Keratinocyte (primary cell): ENCODE results near the gene CD99L2. TPM values are rescaled to one million over a fixed set of nuclear protein-coding genes. Genes with fewer than 3 reads are reported as not detected.

Experiments used
- DNase-seq: peaks from one replicate; pipeline ENCODE4 v3.0.0-alpha.2; 2011; ENCODE audit warnings: low read depth, missing footprints, low spot score
- FAIRE-seq: peaks from 2 replicates; lab custom pipeline; 2011; peaks lifted over from hg19 to GRCh38; lab: Jason Lieb, UNC
- H2AFZ ChIP-seq: 2 replicates; pipeline ENCODE4 v1.6.0; 2012; ENCODE audit warnings: low read length, control low read depth, inconsistent platforms; ENCODE audit not compliant: control insufficient read depth
- H3K27ac ChIP-seq: 2 replicates; pipeline ENCODE4 v1.5.1; 2011; ENCODE audit warnings: low read length; ENCODE audit not compliant: control insufficient read depth, insufficient read depth
- H3K27me3 ChIP-seq: 3 replicates; pipeline ENCODE4 v1.6.0; 2011; ENCODE audit warnings: low read length; ENCODE audit not compliant: control insufficient read depth, insufficient read depth; ENCODE audit errors: extremely low read depth
- H3K36me3 ChIP-seq, 2 experiments: 2 replicates in 1 of 2; 3 replicates in 1 of 2; pipeline ENCODE4 v1.5.1; 2011; ENCODE audit warnings: low read length in 2 of 2, mild to moderate bottlenecking in 1 of 2; ENCODE audit not compliant: control insufficient read depth in 2 of 2, insufficient read depth in 2 of 2; ENCODE audit errors: extremely low read depth in 1 of 2
- H3K4me1 ChIP-seq: 3 replicates; pipeline ENCODE4 v1.5.1; 2011; ENCODE audit warnings: low read length; ENCODE audit not compliant: control insufficient read depth, insufficient read depth; ENCODE audit errors: extremely low read depth
- H3K4me2 ChIP-seq: 3 replicates; pipeline ENCODE4 v1.6.0; 2011; ENCODE audit warnings: low read depth, low read length; ENCODE audit not compliant: control insufficient read depth, insufficient read depth; ENCODE audit errors: extremely low read depth
- H3K4me3 ChIP-seq, 3 experiments: fragments of 200-600 bp in 1 of 3; sonication (generic) in 1 of 3; 2 replicates in 2 of 3; 3 replicates in 1 of 3; pipeline ENCODE4 v1.5.1; 2011 to 2016; ENCODE audit warnings: low read length in 3 of 3, mild to moderate bottlenecking in 3 of 3, control low read depth in 2 of 3, inconsistent platforms in 1 of 3, low read depth in 1 of 3, mixed read lengths in 1 of 3, mixed run types in 1 of 3, moderate library complexity in 1 of 3; ENCODE audit not compliant: control insufficient read depth in 2 of 3, insufficient read depth in 2 of 3; ENCODE audit errors: extremely low read depth in 1 of 3
- H3K79me2 ChIP-seq: 2 replicates; pipeline ENCODE4 v1.6.0; 2012; ENCODE audit warnings: low read length; ENCODE audit not compliant: control insufficient read depth, insufficient read depth
- H3K9ac ChIP-seq: 3 replicates; pipeline ENCODE4 v1.6.0; 2011; ENCODE audit warnings: low read length; ENCODE audit not compliant: control insufficient read depth, insufficient read depth; ENCODE audit errors: extremely low read depth
- H3K9me1 ChIP-seq: 3 replicates; pipeline ENCODE4 v1.6.0; 2011; ENCODE audit warnings: low read length; ENCODE audit not compliant: control insufficient read depth, insufficient read depth; ENCODE audit errors: extremely low read depth
- H3K9me3 ChIP-seq: 2 replicates; pipeline ENCODE4 v1.5.1; 2012; ENCODE audit warnings: low read depth, low read length; ENCODE audit not compliant: control insufficient read depth
- H4K20me1 ChIP-seq: 3 replicates; pipeline ENCODE4 v1.6.0; 2011; ENCODE audit warnings: low read length; ENCODE audit not compliant: control insufficient read depth, insufficient read depth; ENCODE audit errors: extremely low read depth
- CTCF ChIP-seq, 3 experiments: IDR thresholded peaks in 1 of 3; conservative IDR thresholded peaks in 1 of 3; optimal IDR thresholded peaks in 1 of 3; 2 replicates in 2 of 3; 3 replicates in 1 of 3; pipeline versions ENCODE3 to v1.5.1; 2011; ENCODE audit warnings: low read length in 3 of 3, mild to moderate bottlenecking in 3 of 3, moderate library complexity in 2 of 3, control low read depth in 1 of 3, inconsistent platforms in 1 of 3; ENCODE audit not compliant: insufficient read depth in 2 of 3; ENCODE audit errors: extremely low read depth in 1 of 3
- EZH2 ChIP-seq: IDR thresholded peaks from one replicate; pipeline ENCODE4 v1.6.1; 2012; ENCODE audit warnings: inconsistent platforms, mild to moderate bottlenecking, low read length, moderate library complexity
- dilution Hi-C: fragments of 300-500 bp; cut with MboI; formaldehyde crosslinking; loops from one replicate; pipeline ENCODE4 v1.7.0; 2020; ENCODE audit warnings: low sequenced_read_pairs; ENCODE audit not compliant: extremely low pct_ligation_motif_present
- polyA plus RNA-seq, 5 experiments: library from polyadenylated mRNA; depleted of rRNA in 3 of 5; stranded (reverse) in 3 of 5; stranded (forward) in 1 of 5; unstranded in 1 of 5; fragments of >200 nt; gene quantifications; 1 replicate in 1 of 5; 2 replicates in 3 of 5; 3 replicates in 1 of 5; pipeline versions ENCODE4 v1.2.1 to v1.2.3, GENCODE V29; 2011 to 2012; ENCODE audit warnings: missing spikeins in 2 of 5, low read depth in 1 of 5, low replicate concordance in 1 of 5

Gene CD99L2
- polyA plus RNA-seq, 1 donor (not counting 4 experiments of a cell fraction or from before 2014, with no cell fraction given): 14.4 TPM

GRCh38 chrX:150774798-150775568 lies 123.5 kb downstream of the CD99L2 start:
- FAIRE-seq (no peak), DNase-seq (no peak)
- Histone ChIP-seq H3K9me3 (peaks cover 3% of the 10 kb centered on the region), H3K4me3 (no peak overlapping the region), H3K27me3 (no peaks in the 10 kb centered on the region), H3K9me1 (no peaks in the 10 kb centered on the region), H2AFZ (no peak overlapping the region), H3K4me2 (no peak overlapping the region), H3K9ac (no peak overlapping the region), H3K36me3 (peaks cover 0 to 1% of the 10 kb centered on the region in 2 experiments), H3K4me1 (no peaks in the 10 kb centered on the region), H4K20me1 (no peaks in the 10 kb centered on the region), H3K79me2 (no peaks in the 10 kb centered on the region), H3K27ac (no peak overlapping the region)
- no peak for TF ChIP-seq EZH2
- no peak for TF ChIP-seq CTCF (optimal IDR thresholded peaks at IDR 0.05 in 1 of 3, IDR thresholded peaks at IDR 0.05 in 1 of 3, conservative IDR thresholded peaks at IDR 0.05 in 1 of 3; ENCODE audit: extremely low read depth in 1 of 3, insufficient read depth in 2 of 3, low read length in 3 of 3)
- dilution Hi-C loops: no loop called here

GRCh38 chrX:150773634-150774033 lies 124.8 kb downstream of the CD99L2 start:
- TF ChIP-seq CTCF (optimal IDR thresholded peaks at IDR 0.05 in 1 of 3, IDR thresholded peaks at IDR 0.05 in 1 of 3, conservative IDR thresholded peaks at IDR 0.05 in 1 of 3; ENCODE audit: extremely low read depth in 1 of 3, insufficient read depth in 2 of 3, low read length in 3 of 3) (no peak), EZH2 (no peak)
- H2AFZ ChIP-seq: no peak overlapping the region
- H3K27ac ChIP-seq: no peak overlapping the region
- H3K79me2 ChIP-seq: no peaks in the 10 kb centered on the region
- H3K9ac ChIP-seq: no peak overlapping the region
- DNase-seq: no peak
- no peak overlapping the region for H3K4me3 ChIP-seq
- H3K9me3 ChIP-seq: peaks cover 3% of the 10 kb centered on the region
- no peaks in the 10 kb centered on the region for H3K9me1 ChIP-seq
- no peaks in the 10 kb centered on the region for H3K27me3 ChIP-seq
- H3K36me3 ChIP-seq: peaks cover 0 to 1% of the 10 kb centered on the region in 2 experiments
- no peak overlapping the region for H3K4me2 ChIP-seq
- peaks cover 7% of the 10 kb centered on the region for H3K4me1 ChIP-seq
- dilution Hi-C loops: no loop called here
- H4K20me1 ChIP-seq: no peaks in the 10 kb centered on the region
- FAIRE-seq: no peak
